H1 (cell line): Measurements from ENCODE around the gene DPF3. TPM values are rescaled to one million over a fixed set of nuclear protein-coding genes. Genes with fewer than 3 reads are reported as not detected.

ENCODE experiments used
- CTCF ChIA-PET: fragments of 300-600 bp; sonication (Branson Sonifier 250); formaldehyde crosslinking; loops from one replicate; lab custom pipeline; 2021; ENCODE audit not compliant: partially characterized antibody; lab: Charles Lee
- POLR2A ChIA-PET: fragments of 300-600 bp; sonication (Branson Sonifier 250); formaldehyde crosslinking; loops from one replicate; lab custom pipeline; 2021; ENCODE audit warnings: inconsistent platforms; ENCODE audit not compliant: partially characterized antibody; lab: Charles Lee
- DNase-seq, 2 experiments: peaks; one replicate each; pipeline versions ENCODE4 v3.0.0 to v3.0.0-alpha.2; 2010 to 2022; ENCODE audit warnings: low spot score in 2 of 2, low read depth in 1 of 2, mixed read lengths in 1 of 2
- FAIRE-seq: peaks from 2 replicates; lab custom pipeline; 2011; peaks lifted over from hg19 to GRCh38; lab: Jason Lieb, UNC
- H2AFZ ChIP-seq: 2 replicates; pipeline ENCODE4 v1.8.1; 2012; ENCODE audit warnings: low read length, inconsistent platforms
- H2AK5ac ChIP-seq: 2 replicates; pipeline ENCODE4 v1.6.1; 2013; ENCODE audit warnings: low read depth, low read length
- H2BK120ac ChIP-seq: replicated peaks from 2 replicates; pipeline ENCODE3; 2013; ENCODE audit warnings: low read depth, low read length, inconsistent platforms
- H2BK12ac ChIP-seq: 2 replicates; pipeline ENCODE4 v1.6.1; 2013; ENCODE audit warnings: low read depth, low read length
- H2BK15ac ChIP-seq: 2 replicates; pipeline ENCODE4 v1.6.1; 2013; ENCODE audit warnings: low read length
- H2BK20ac ChIP-seq: 2 replicates; pipeline ENCODE4 v1.6.1; 2013; ENCODE audit warnings: low read length
- H2BK5ac ChIP-seq: 2 replicates; pipeline ENCODE4 v1.6.1; 2013; ENCODE audit warnings: low read depth, low read length
- H3K14ac ChIP-seq: 2 replicates; pipeline ENCODE4 v1.6.1; 2013; ENCODE audit warnings: inconsistent platforms; ENCODE audit not compliant: insufficient read length
- H3K18ac ChIP-seq: 2 replicates; pipeline ENCODE4 v1.6.1; 2013; ENCODE audit warnings: low read length; ENCODE audit errors: extremely low read depth
- H3K23ac ChIP-seq: 2 replicates; pipeline ENCODE4 v1.6.1; 2013; ENCODE audit warnings: inconsistent platforms; ENCODE audit not compliant: insufficient read length
- H3K23me2 ChIP-seq: 2 replicates; pipeline ENCODE4 v1.6.1; 2013; ENCODE audit warnings: low read depth, low read length
- H3K27ac ChIP-seq: 2 replicates; pipeline ENCODE4 v1.6.1; 2011; ENCODE audit warnings: low read depth, low read length, inconsistent platforms
- H3K27me3 ChIP-seq, 4 experiments: replicated peaks in 1 of 4; 1 replicate in 1 of 4; 2 replicates in 3 of 4; pipeline versions ENCODE4 v1.6.1 to v1.8.1; 2011 to 2013; ENCODE audit warnings: low read length in 3 of 4, mild to moderate bottlenecking in 3 of 4, inconsistent platforms in 2 of 4, mixed read lengths in 2 of 4, moderate library complexity in 1 of 4; ENCODE audit not compliant: control insufficient read depth in 3 of 4, insufficient read depth in 3 of 4; ENCODE audit errors: extremely low read depth in 1 of 4
- H3K36me3 ChIP-seq, 4 experiments: 2 replicates each; pipeline versions ENCODE4 v1.6.1 to v1.8.1; 2011 to 2013; ENCODE audit warnings: mild to moderate bottlenecking in 4 of 4, low read length in 3 of 4, moderate library complexity in 2 of 4, control low read depth in 1 of 4, inconsistent platforms in 1 of 4; ENCODE audit not compliant: insufficient read depth in 4 of 4, control insufficient read depth in 2 of 4
- H3K4ac ChIP-seq: replicated peaks from 2 replicates; pipeline ENCODE3; 2013; ENCODE audit warnings: low read length, low read depth, mixed read lengths, inconsistent platforms; ENCODE audit not compliant: insufficient read length
- H3K4me1 ChIP-seq, 4 experiments: replicated peaks in 1 of 4; 1 replicate in 1 of 4; 2 replicates in 3 of 4; pipeline versions ENCODE4 v1.6.1 to v1.8.1; 2011 to 2013; ENCODE audit warnings: low read length in 3 of 4, inconsistent platforms in 2 of 4, mixed read lengths in 1 of 4; ENCODE audit not compliant: insufficient read depth in 4 of 4, control insufficient read depth in 3 of 4
- H3K4me2 ChIP-seq, 2 experiments: 2 replicates each; pipeline versions ENCODE4 v1.6.1 to v1.8.1; 2011 to 2013; ENCODE audit warnings: low read depth in 2 of 2, low read length in 2 of 2, control low read depth in 1 of 2, inconsistent platforms in 1 of 2, mild to moderate bottlenecking in 1 of 2; ENCODE audit not compliant: insufficient read depth in 1 of 2
- H3K4me3 ChIP-seq, 4 experiments: fragments of 200-600, 300-600 bp in 1 of 4; sonication (generic), shearing (Covaris generic), sonication (Bioruptor Twin) in 1 of 4; 2 replicates each; pipeline versions ENCODE4 v1.5.1 to v1.8.1; 2011 to 2016; ENCODE audit warnings: low read length in 4 of 4, low read depth in 3 of 4, control low read depth in 2 of 4, inconsistent platforms in 2 of 4, mild to moderate bottlenecking in 2 of 4, mixed read lengths in 1 of 4, moderate library complexity in 1 of 4; ENCODE audit not compliant: insufficient read depth in 2 of 4; ENCODE audit errors: extremely low read depth in 1 of 4
- H3K56ac ChIP-seq: replicated peaks from 2 replicates; pipeline ENCODE3; 2013; ENCODE audit warnings: low read depth, mild to moderate bottlenecking, mixed read lengths, low read length, inconsistent platforms; ENCODE audit not compliant: insufficient read length
- H3K79me1 ChIP-seq: 2 replicates; pipeline ENCODE4 v1.6.1; 2013; ENCODE audit warnings: low read depth, low read length, control low read depth
- H3K79me2 ChIP-seq, 2 experiments: 2 replicates each; pipeline versions ENCODE4 v1.6.1 to v1.8.1; 2012 to 2013; ENCODE audit warnings: low read length in 2 of 2, mild to moderate bottlenecking in 2 of 2, inconsistent platforms in 1 of 2; ENCODE audit not compliant: insufficient read depth in 2 of 2, control insufficient read depth in 1 of 2
- H3K9ac ChIP-seq, 4 experiments: replicated peaks in 1 of 4; 1 replicate in 1 of 4; 2 replicates in 3 of 4; pipeline versions ENCODE4 v1.6.1 to v1.8.1; 2011 to 2013; ENCODE audit warnings: low read depth in 3 of 4, low read length in 3 of 4, control low read depth in 2 of 4, mild to moderate bottlenecking in 2 of 4, moderate library complexity in 2 of 4, inconsistent platforms in 1 of 4; ENCODE audit errors: extremely low read depth in 1 of 4
- H3K9me3 ChIP-seq, 2 experiments: 2 replicates each; pipeline versions ENCODE4 v1.6.1 to v1.8.1; 2012 to 2013; ENCODE audit warnings: mild to moderate bottlenecking in 2 of 2, moderate library complexity in 2 of 2, control low read depth in 1 of 2, inconsistent platforms in 1 of 2, low read depth in 1 of 2, low read length in 1 of 2, mixed read lengths in 1 of 2; ENCODE audit not compliant: insufficient read depth in 2 of 2
- H4K20me1 ChIP-seq, 2 experiments: replicated peaks in 1 of 2; 2 replicates each; pipeline versions ENCODE3 to v1.8.1; 2011 to 2013; ENCODE audit warnings: inconsistent platforms in 2 of 2, low read length in 2 of 2, mild to moderate bottlenecking in 1 of 2; ENCODE audit not compliant: insufficient read depth in 2 of 2, control insufficient read depth in 1 of 2
- H4K5ac ChIP-seq: 2 replicates; pipeline ENCODE4 v1.6.1; 2013; ENCODE audit warnings: low read length, low read depth, mixed read lengths, inconsistent platforms; ENCODE audit not compliant: insufficient read length
- H4K8ac ChIP-seq: 2 replicates; pipeline ENCODE4 v1.8.0; 2013; ENCODE audit warnings: mild to moderate bottlenecking, moderate library complexity, low read length, inconsistent platforms; ENCODE audit not compliant: insufficient read depth; ENCODE audit errors: extremely low read depth
- H4K91ac ChIP-seq: replicated peaks from 2 replicates; pipeline ENCODE3; 2013; ENCODE audit warnings: low read length, mixed read lengths, inconsistent platforms; ENCODE audit not compliant: insufficient read length
- BRCA1 ChIP-seq: IDR thresholded peaks from 2 replicates; pipeline ENCODE4 v1.6.1; 2012; ENCODE audit warnings: low read depth, low read length, improper control_type of control experiment
- CBX5 ChIP-seq: fragments of 300-800, 300-1000 bp; sonication (generic); IDR thresholded peaks from 2 replicates; pipeline ENCODE4 v1.7.1; 2016; ENCODE audit warnings: antibody characterized with exemption, low read length, low read depth
- EGR1 ChIP-seq: IDR thresholded peaks from 2 replicates; pipeline ENCODE4 v1.6.1; 2011; ENCODE audit warnings: low read depth, low read length, borderline replicate concordance
- HDAC6 ChIP-seq: IDR thresholded peaks from one replicate; pipeline ENCODE4 v1.7.1; 2012; ENCODE audit warnings: low read depth, mild to moderate bottlenecking, inconsistent platforms, low read length, moderate library complexity
- MAFK ChIP-seq: IDR thresholded peaks from 2 replicates; pipeline ENCODE4 v1.6.1; 2012; ENCODE audit warnings: low read depth, mild to moderate bottlenecking, improper control_type of control experiment, low read length
- PHF8 ChIP-seq: fragments of 200-600 bp; sonication (generic); conservative IDR thresholded peaks from 2 replicates; pipeline ENCODE4 v1.7.1; 2012; ENCODE audit warnings: low read depth, mild to moderate bottlenecking, inconsistent platforms, low read length, moderate library complexity
- POLR2AphosphoS5 ChIP-seq: IDR thresholded peaks from 2 replicates; pipeline ENCODE4 v1.6.1; 2011; ENCODE audit warnings: low read depth, low read length
- SIN3A ChIP-seq, 2 experiments: IDR thresholded peaks in 1 of 2; conservative IDR thresholded peaks in 1 of 2; 2 replicates each; pipeline ENCODE4 v1.6.1; 2011 to 2012; ENCODE audit warnings: low read length in 2 of 2, improper control_type of control experiment in 1 of 2, low read depth in 1 of 2, mild to moderate bottlenecking in 1 of 2
- WGBS, 2 experiments: shearing (Covaris generic) in 1 of 2; methylation state at CpG; one replicate each; pipeline versions ENCODE4 v1.1.6 to v1.1.7; 2013 to 2015; ENCODE audit warnings: low lambda C conversion rate in 2 of 2, mixed read lengths in 2 of 2, inconsistent platforms in 1 of 2, low coverage in 1 of 2, missing lambda C conversion rate in 1 of 2; ENCODE audit not compliant: insufficient replicate concordance in 2 of 2, insufficient coverage in 1 of 2, insufficient read length in 1 of 2; ENCODE audit errors: extremely low coverage in 1 of 2, missing lambda C conversion rate in 1 of 2; 5-methylcytosine and 5-hydroxymethylcytosine counted together
- polyA plus RNA-seq, 7 experiments: library from polyadenylated mRNA; depleted of rRNA in 3 of 7; stranded (reverse) in 5 of 7; unstranded in 2 of 7; fragments of >200 nt in 5 of 7; fragments of 200-250 nt in 2 of 7; gene quantifications; 1 replicate in 5 of 7; 2 replicates in 1 of 7; 4 replicates in 1 of 7; pipeline versions ENCODE4 v1.2.1 to v1.2.3, GENCODE V29; 2011 to 2013; ENCODE audit warnings: missing spikeins in 2 of 7, mixed read lengths in 2 of 7
- total RNA-seq: library from RNA; stranded (reverse); fragmentation: NEBNext Ultra II Directional; extraction: Animal tissue kit (Norgen Biotek cat#: 25700); gene quantifications from 2 replicates; pipeline ENCODE4 v1.2.1, GENCODE V29; 2021
- TF ChIP-seq, protein P1 (sequence below): IDR thresholded peaks from 2 replicates; pipeline ENCODE4 v1.6.1; 2011; ENCODE audit warnings: low read length, improper control_type of control experiment

DPF3 gene
- total and polyA plus RNA-seq, 2 of the 8 experiments (the other 6 are each of a cell fraction or from before 2014, with no cell fraction given): 0.19 TPM; not detected in 1

DNA sequence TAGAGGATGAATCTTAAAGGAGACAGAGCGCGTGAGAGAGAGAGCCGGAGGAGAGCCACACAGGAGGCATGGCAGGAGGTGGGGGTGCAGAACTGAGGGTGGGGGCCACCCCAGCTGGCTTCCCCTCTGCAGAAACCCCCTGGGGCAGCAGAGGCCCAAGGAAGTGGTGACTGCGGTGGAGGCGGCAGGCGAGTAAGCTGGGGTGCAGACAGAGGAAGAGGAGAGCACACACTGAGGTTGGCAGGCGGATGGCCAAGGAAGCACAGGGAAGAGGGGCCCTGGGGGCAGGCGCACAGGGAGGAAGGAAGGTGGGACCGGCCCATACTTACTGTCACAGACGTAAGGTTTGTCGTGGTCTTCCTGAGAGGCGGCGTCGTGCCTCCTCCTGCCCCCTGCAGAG is 179.8 kb downstream of the DPF3 start:
- no peak overlapping the region for H2BK20ac ChIP-seq
- H4K91ac ChIP-seq: no peak overlapping the region
- ChIA-PET POLR2A (no interaction called here), CTCF (interaction anchor here (1.0 to 2.6 kb wide), 4 partner anchors 24 to 234 kb away, joined by 3 to 8 read pairs (median 4); no protein-coding TSS in a partner anchor)
- no peak for TF ChIP-seq MAFK
- no peak for TF ChIP-seq HDAC6
- no peak for TF ChIP-seq EGR1
- TF ChIP-seq POLR2AphosphoS5: no peak
- TF ChIP-seq PHF8: no peak
- TF ChIP-seq, protein P1, sequence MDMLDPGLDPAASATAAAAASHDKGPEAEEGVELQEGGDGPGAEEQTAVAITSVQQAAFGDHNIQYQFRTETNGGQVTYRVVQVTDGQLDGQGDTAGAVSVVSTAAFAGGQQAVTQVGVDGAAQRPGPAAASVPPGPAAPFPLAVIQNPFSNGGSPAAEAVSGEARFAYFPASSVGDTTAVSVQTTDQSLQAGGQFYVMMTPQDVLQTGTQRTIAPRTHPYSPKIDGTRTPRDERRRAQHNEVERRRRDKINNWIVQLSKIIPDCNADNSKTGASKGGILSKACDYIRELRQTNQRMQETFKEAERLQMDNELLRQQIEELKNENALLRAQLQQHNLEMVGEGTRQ: no peak
- TF ChIP-seq SIN3A (conservative IDR thresholded peaks at IDR 0.05 in 1 of 2, IDR thresholded peaks at IDR 0.05 in 1 of 2; ENCODE audit: low read depth in 1 of 2, low read length in 2 of 2): no peak
- TF ChIP-seq CBX5: no peak
- no peak for TF ChIP-seq BRCA1
- H3K23ac ChIP-seq: no peak overlapping the region
- H2BK15ac ChIP-seq: no peak overlapping the region
- no peaks in the 10 kb centered on the region for H3K79me1 ChIP-seq
- no peak overlapping the region for H4K5ac ChIP-seq
- no peak overlapping the region for H3K9ac ChIP-seq
- no peak overlapping the region for H3K14ac ChIP-seq
- no peaks in the 10 kb centered on the region for H3K9me3 ChIP-seq
- H3K4me1 ChIP-seq: no peaks in the 10 kb centered on the region
- H2BK12ac ChIP-seq: no peak overlapping the region
- H3K4ac ChIP-seq: no peak overlapping the region
- H4K8ac ChIP-seq: no peak overlapping the region; the same call in 1 of the 2 replicates
- DNase-seq (no peak), FAIRE-seq (no peak)
- no peak overlapping the region for H3K4me2 ChIP-seq
- no peak overlapping the region for H2BK5ac ChIP-seq
- no peak overlapping the region for H3K56ac ChIP-seq
- no peak overlapping the region for H2AK5ac ChIP-seq
- no peaks in the 10 kb centered on the region for H3K23me2 ChIP-seq
- H2AFZ ChIP-seq: no peak overlapping the region
- no peak overlapping the region for H3K4me3 ChIP-seq
- 91% methylated on average over 12 of the region's 14 CpGs; no CpG with 5 or more reads in 1 of the 2 experiments for WGBS, 2 experiments
- H3K79me2 ChIP-seq: no peaks in the 10 kb centered on the region
- no peak overlapping the region for H3K18ac ChIP-seq
- H3K27me3 ChIP-seq: no peaks in the 10 kb centered on the region
- H3K36me3 ChIP-seq: no peaks in the 10 kb centered on the region
- no peak overlapping the region for H3K27ac ChIP-seq
- H2BK120ac ChIP-seq: no peak overlapping the region
- H4K20me1 ChIP-seq: no peaks in the 10 kb centered on the region
